ENCODE data around the gene XAB2. TPM values are rescaled to one million over a fixed set of nuclear protein-coding genes. Genes with fewer than 3 reads are reported as not detected.

XAB2 gene
- total and polyA plus RNA-seq, 12 donors = 18.6 to 31.9 (median 22.7) TPM

- H3K9me3 ChIP-seq = no peaks in the 10 kb centered on the region
- peaks cover 0 to 20% (median 0%) of the 10 kb centered on the region in 9 donors for H3K36me3 ChIP-seq
- H3K4me3 ChIP-seq = no peak overlapping the region
- WGBS, 2 donors = 96 to 97% methylated on average over 13 of the region's 13 CpGs
- no peak overlapping the region for H3K27ac ChIP-seq
- ATAC-seq (no peak), DNase-seq (no peak)
- TF ChIP-seq CTCF (IDR thresholded peaks at IDR 0.05) = no peak
- peaks cover 4 to 42% (median 27%) of the 10 kb centered on the region in 7 donors for H3K27me3 ChIP-seq
- peaks cover 0 to 26% (median 3%) of the 10 kb centered on the region in 9 donors for H3K4me1 ChIP-seq
- intact Hi-C loops (cut with DNase I) = no loop called here
These were observed 10.6 kb upstream of the XAB2 start for GRCh38 chr19:7639863-7640348.

- Histone ChIP-seq H3K27ac (no peak overlapping the region), H3K4me1 (peaks cover 0 to 22% (median 3%) of the 10 kb centered on the region in 9 donors), H3K4me3 (no peak overlapping the region), H3K36me3 (peaks cover 0 to 15% (median 0%) of the 10 kb centered on the region in 9 donors), H3K9me3 (no peaks in the 10 kb centered on the region), H3K27me3 (peaks cover 4 to 36% (median 27%) of the 10 kb centered on the region in 7 donors)
- TF ChIP-seq CTCF (IDR thresholded peaks at IDR 0.05) = no peak
- no peak for DNase-seq
- ATAC-seq = no peak
- WGBS, 2 donors = 58 to 61% methylated on average over 12 of the region's 12 CpGs
- intact Hi-C loops (cut with DNase I) = no loop called here
These were observed 9.6 kb upstream of the XAB2 start for GRCh38 chr19:7638802-7639465.

GRCh38 chr19:7637374-7638256 lies 8.3 kb upstream of the XAB2 start:
- no peak for DNase-seq
- intact Hi-C loops (cut with DNase I) = no loop called here
- H3K9me3 ChIP-seq = no peaks in the 10 kb centered on the region
- 34% methylated on average over 30 of the region's 30 CpGs for WGBS, 2 donors
- peak overlapping the region in 5 of 10 donors; percentile 22 to 95 (median 48) for H3K27ac ChIP-seq
- H3K4me3 ChIP-seq = peak overlapping the region; percentile 2 to 76 (median 35)
- H3K4me1 ChIP-seq = peaks cover 0 to 22% (median 3%) of the 10 kb centered on the region in 9 donors
- TF ChIP-seq CTCF (IDR thresholded peaks at IDR 0.05) = no peak
- peak in 6 of 8 donors; percentile 12 to 49 (median 34) for ATAC-seq
- peaks cover 4 to 36% (median 27%) of the 10 kb centered on the region in 7 donors for H3K27me3 ChIP-seq
- peaks cover 0 to 15% (median 0%) of the 10 kb centered on the region in 9 donors for H3K36me3 ChIP-seq

GRCh38 chr19:7636691-7637373 lies 7.5 kb upstream of the XAB2 start, which contains the start of gene STXBP2:
TSS of gene STXBP2 (plus strand) at chr19:7637110. CDS start at chr19:7637150, 40 bp downstream.
- Histone ChIP-seq H3K27me3 (peaks cover 4 to 36% (median 27%) of the 10 kb centered on the region in 7 donors), H3K4me1 (peaks cover 0 to 22% (median 4%) of the 10 kb centered on the region in 9 donors), H3K36me3 (peaks cover 0 to 18% (median 0%) of the 10 kb centered on the region in 9 donors), H3K27ac (peak within 1 kb of the TSS in 5 of 10 donors; percentile 22 to 95 (median 48)), H3K9me3 (no peaks in the 10 kb centered on the region), H3K4me3 (peak within 1 kb of the TSS; percentile 2 to 76 (median 35))
- ATAC-seq (peak; percentile 36 to 71 (median 59)), DNase-seq (peak in 1 of 2 donors; percentile 66)
- no peak for TF ChIP-seq CTCF (IDR thresholded peaks at IDR 0.05)
- intact Hi-C loops (cut with DNase I) = no loop called here
- 7 to 8% methylated on average over 53 to 61 of the region's 61 CpGs for WGBS, 2 donors
